Right ventricle myocardium superior (tissue), 1 donor: ENCODE results near the gene PRLR. TPM values are rescaled to one million over a fixed set of nuclear protein-coding genes. Genes with fewer than 3 reads are reported as not detected.

Experiments
- ATAC-seq: fragments of 200-7000 bp; cut with Tn5 transposase; one replicate; pipeline ENCODE4 v1.9.1; 2020; ENCODE audit warnings: mild to moderate bottlenecking; ENCODE audit not compliant: poor library complexity
- DNase-seq: peaks from one replicate; pipeline ENCODE4 v3.0.0-alpha.2; 2020
- intact Hi-C: fragments of 100-400 bp; cut with DNase I; formaldehyde crosslinking; loops from one replicate; pipeline ENCODE4 v1.11.2; 2022
- total RNA-seq: library from RNA; stranded (reverse); fragmentation: NEBNext Ultra II Directional; extraction: Animal tissue kit (Norgen Biotek cat#: 25700); gene quantifications from one replicate; pipeline ENCODE4 v1.2.1, GENCODE V29; 2021
- donor health status: DM: no; HTN: yes; CAD: no; lungs with severe emphysema.

Gene PRLR
- total RNA-seq, 1 donor from 2014 or later = 0.86 TPM

DNA sequence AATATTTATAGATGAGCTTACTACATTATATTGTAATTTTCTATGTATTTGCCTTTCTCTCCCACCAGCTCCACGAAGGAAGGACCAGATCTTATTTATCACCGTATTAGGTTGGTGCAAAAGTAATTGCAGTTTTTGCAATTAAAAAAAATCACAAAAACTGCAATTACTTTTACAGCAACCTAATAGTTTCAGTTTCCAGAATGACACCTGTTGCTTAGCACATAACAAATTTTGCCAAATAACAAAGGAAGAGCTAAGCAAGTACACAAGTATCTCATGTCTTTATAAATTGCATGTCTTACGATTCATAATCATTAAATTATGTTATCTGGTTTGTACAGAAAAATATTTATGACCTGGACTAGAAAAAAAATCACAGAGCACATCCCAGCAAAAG, 228.4 kb downstream of the PRLR start:
- ATAC-seq = no peak
- intact Hi-C loops = loop anchor here (10.0 kb wide), 1 partner anchor 517 kb away; no protein-coding TSS in a partner anchor
- no peak for DNase-seq

Other genes starting within 250 kb of the PRLR start
- not detected for gene AGXT2, start 182.5 kb downstream of the PRLR start, total RNA-seq